A549 (cell line): ENCODE data around the gene SHH. TPM values are rescaled to one million over a fixed set of nuclear protein-coding genes. Genes with fewer than 3 reads are reported as not detected.

Experiments
- ATAC-seq, 2 experiments: fragments of 200-7000 bp in 1 of 2; fragments of >200 bp in 1 of 2; cut with Nextera tagmentation in 1 of 2; cut with Tn5 transposase in 1 of 2; 3 replicates each; pipeline versions ENCODE4 v1.8.0 to v1.9.1; 2018 to 2020; ENCODE audit warnings: mild to moderate bottlenecking in 1 of 2, moderate library complexity in 1 of 2
- CTCF ChIA-PET: fragments of 300-600 bp; sonication (Branson Sonifier 250); formaldehyde crosslinking; extraction: SDS; loops from one replicate; lab custom pipeline; 2021; ENCODE audit warnings: antibody characterized with exemption, inconsistent platforms; lab: Yijun Ruan, JAX
- POLR2A ChIA-PET: fragments of 350-600 bp; formaldehyde crosslinking; extraction: SDS; loops from one replicate; lab custom pipeline; 2021; ENCODE audit warnings: antibody characterized with exemption, inconsistent platforms; lab: Yijun Ruan, JAX
- DNase-seq, 2 experiments: peaks; one replicate each; pipeline versions ENCODE4 v3.0.0 to v3.0.0-alpha.2; 2011 to 2016; ENCODE audit warnings: low read depth in 1 of 2, low spot score in 1 of 2
- FAIRE-seq: peaks from 2 replicates; lab custom pipeline; 2011; peaks lifted over from hg19 to GRCh38; lab: Jason Lieb, UNC
- H3K27ac ChIP-seq, 2 experiments: fragments of >200 bp; sonication (Bioruptor Twin); formaldehyde crosslinking; 3 replicates each; pipeline ENCODE4 v1.5.1; 2016 to 2017
- H3K4me1 ChIP-seq: fragments of >200 bp; sonication (Bioruptor Twin); formaldehyde crosslinking; 3 replicates; pipeline ENCODE4 v1.6.1; 2016
- H3K4me2 ChIP-seq: fragments of >200 bp; sonication (Bioruptor Twin); formaldehyde crosslinking; 3 replicates; pipeline ENCODE4 v1.6.1; 2016
- H3K4me3 ChIP-seq: fragments of >200 bp; sonication (Bioruptor Twin); formaldehyde crosslinking; 3 replicates; pipeline ENCODE4 v1.5.1; 2016
- H3K9me3 ChIP-seq: fragments of >200 bp; sonication (Bioruptor Twin); formaldehyde crosslinking; 3 replicates; pipeline ENCODE4 v1.6.1; 2016
- BHLHE40 ChIP-seq: IDR thresholded peaks from 2 replicates; pipeline ENCODE4 v1.6.1; 2012; ENCODE audit warnings: low read depth, low read length, inconsistent platforms
- CHD2 ChIP-seq: fragments of 150-350 bp; IDR thresholded peaks from 2 replicates; pipeline ENCODE4 v1.6.1; 2014; ENCODE audit warnings: low read length; ENCODE audit not compliant: partially characterized antibody
- CHD4 ChIP-seq: fragments of 200-600 bp; sonication (generic); IDR thresholded peaks from 2 replicates; pipeline ENCODE4 v1.6.1; 2016; ENCODE audit warnings: antibody characterized with exemption, mild to moderate bottlenecking, borderline replicate concordance
- EP300 ChIP-seq, 2 experiments: fragments of >200 bp; sonication (Bioruptor Twin); formaldehyde crosslinking; IDR thresholded peaks; 2 replicates in 1 of 2; 3 replicates in 1 of 2; pipeline ENCODE4 v1.6.1; 2016 to 2017
- ESRRA ChIP-seq: fragments of 150-350 bp; IDR thresholded peaks from 2 replicates; pipeline ENCODE4 v1.6.1; 2014; ENCODE audit warnings: mild to moderate bottlenecking, low read length, borderline replicate concordance
- HDAC2 ChIP-seq: fragments of 200-600 bp; sonication (generic); IDR thresholded peaks from 2 replicates; pipeline ENCODE4 v1.6.1; 2016
- HEYL ChIP-seq: fragments of 250-450 bp; sonication (Bioruptor Pico); IDR thresholded peaks from 2 replicates; pipeline ENCODE4 v1.8.0; 2021; ENCODE audit warnings: mild to moderate bottlenecking, moderate library complexity
- HOXB5 ChIP-seq: fragments of 250-450 bp; sonication (Bioruptor Pico); IDR thresholded peaks from 2 replicates; pipeline ENCODE4 v1.5.0; 2020; ENCODE audit warnings: mild to moderate bottlenecking, moderate library complexity
- JUNB ChIP-seq: fragments of >200 bp; sonication (Bioruptor Twin); formaldehyde crosslinking; IDR thresholded peaks from 2 replicates; pipeline ENCODE4 v1.6.1; 2016
- KDM1A ChIP-seq: fragments of 200-600 bp; sonication (generic); IDR thresholded peaks from 2 replicates; pipeline ENCODE4 v1.6.1; 2016; ENCODE audit warnings: low read depth, mild to moderate bottlenecking
- MAFK ChIP-seq: fragments of 450-650 bp; IDR thresholded peaks from 2 replicates; pipeline ENCODE4 v1.6.1; 2014; ENCODE audit not compliant: partially characterized antibody
- MAZ ChIP-seq: fragments of 150-350 bp; IDR thresholded peaks from 2 replicates; pipeline ENCODE4 v1.6.1; 2014; ENCODE audit warnings: antibody characterized with exemption, low read depth, low read length, borderline replicate concordance
- MYC ChIP-seq: IDR thresholded peaks from 2 replicates; pipeline ENCODE4 v1.6.1; 2012; ENCODE audit warnings: mild to moderate bottlenecking, inconsistent platforms, low read length, improper control_type of control experiment, borderline replicate concordance
- NPAS2 ChIP-seq: fragments of 250-450 bp; sonication (Bioruptor Pico); IDR thresholded peaks from 2 replicates; pipeline ENCODE4 v1.8.0; 2022; ENCODE audit warnings: mild to moderate bottlenecking, moderate library complexity, borderline replicate concordance
- PHF8 ChIP-seq: fragments of 200-600 bp; sonication (generic); IDR thresholded peaks from 2 replicates; pipeline ENCODE4 v1.6.1; 2016; ENCODE audit warnings: low read depth, mild to moderate bottlenecking, antibody characterized with exemption, moderate library complexity, borderline replicate concordance
- RFX5 ChIP-seq: fragments of 450-650 bp; IDR thresholded peaks from 2 replicates; pipeline ENCODE4 v1.7.1; 2014; ENCODE audit warnings: antibody characterized with exemption, mild to moderate bottlenecking, moderate library complexity
- SMC3 ChIP-seq: fragments of >200 bp; sonication (Bioruptor Twin); formaldehyde crosslinking; IDR thresholded peaks from 3 replicates; pipeline ENCODE4 v1.6.1; 2018; ENCODE audit warnings: inconsistent platforms
- TFCP2L1 ChIP-seq: fragments of 250-450 bp; sonication (Bioruptor Pico); IDR thresholded peaks from 2 replicates; pipeline ENCODE4 v1.5.0; 2021; ENCODE audit warnings: mild to moderate bottlenecking
- ZC3H11A ChIP-seq: fragments of 450-650 bp; IDR thresholded peaks from 2 replicates; pipeline ENCODE4 v1.6.1; 2014; ENCODE audit warnings: antibody characterized with exemption, mild to moderate bottlenecking
- ZSCAN20 ChIP-seq: fragments of 250-450 bp; sonication (Bioruptor Pico); IDR thresholded peaks from 2 replicates; pipeline ENCODE4 v1.8.0; 2022; ENCODE audit warnings: mild to moderate bottlenecking, moderate library complexity
- WGBS: methylation state at CpG from one replicate; pipeline ENCODE4 v1.1.6; 2017; ENCODE audit errors: missing lambda C conversion rate; 5-methylcytosine and 5-hydroxymethylcytosine counted together
- polyA plus RNA-seq, 4 experiments: library from polyadenylated mRNA; depleted of rRNA in 3 of 4; stranded (reverse); fragments of >200 nt; fragmentation: RNase III in 1 of 4; extraction: RNeasy Plus Mini Kit Qiagen cat#74134 plus additional on column Dnase treatment in 1 of 4; gene quantifications; 2 replicates in 3 of 4; 3 replicates in 1 of 4; pipeline ENCODE4 v1.2.3, GENCODE V29; 2011 to 2017
- TF ChIP-seq, protein P1 (sequence below): fragments of >200 bp; sonication (Bioruptor Twin); formaldehyde crosslinking; IDR thresholded peaks from 2 replicates; pipeline ENCODE4 v1.6.1; 2016
- TF ChIP-seq, protein P2 (sequence below): IDR thresholded peaks from 2 replicates; pipeline ENCODE4 v1.6.1; 2012; ENCODE audit warnings: low read depth, borderline replicate concordance
- TF ChIP-seq, protein P3 (sequence below): fragments of 250-450 bp; sonication (Bioruptor Pico); IDR thresholded peaks from 2 replicates; pipeline ENCODE4 v1.5.0; 2021; ENCODE audit warnings: mild to moderate bottlenecking, moderate library complexity, borderline replicate concordance
- TF ChIP-seq, protein P4 (sequence below): fragments of >200 bp; sonication (Bioruptor Twin); formaldehyde crosslinking; IDR thresholded peaks from 3 replicates; pipeline ENCODE4 v1.5.1; 2016

SHH gene
- polyA plus RNA-seq, 2 of the 4 experiments (the other 2 are of a cell fraction), result 0.84 to 1.2 TPM

DNA sequence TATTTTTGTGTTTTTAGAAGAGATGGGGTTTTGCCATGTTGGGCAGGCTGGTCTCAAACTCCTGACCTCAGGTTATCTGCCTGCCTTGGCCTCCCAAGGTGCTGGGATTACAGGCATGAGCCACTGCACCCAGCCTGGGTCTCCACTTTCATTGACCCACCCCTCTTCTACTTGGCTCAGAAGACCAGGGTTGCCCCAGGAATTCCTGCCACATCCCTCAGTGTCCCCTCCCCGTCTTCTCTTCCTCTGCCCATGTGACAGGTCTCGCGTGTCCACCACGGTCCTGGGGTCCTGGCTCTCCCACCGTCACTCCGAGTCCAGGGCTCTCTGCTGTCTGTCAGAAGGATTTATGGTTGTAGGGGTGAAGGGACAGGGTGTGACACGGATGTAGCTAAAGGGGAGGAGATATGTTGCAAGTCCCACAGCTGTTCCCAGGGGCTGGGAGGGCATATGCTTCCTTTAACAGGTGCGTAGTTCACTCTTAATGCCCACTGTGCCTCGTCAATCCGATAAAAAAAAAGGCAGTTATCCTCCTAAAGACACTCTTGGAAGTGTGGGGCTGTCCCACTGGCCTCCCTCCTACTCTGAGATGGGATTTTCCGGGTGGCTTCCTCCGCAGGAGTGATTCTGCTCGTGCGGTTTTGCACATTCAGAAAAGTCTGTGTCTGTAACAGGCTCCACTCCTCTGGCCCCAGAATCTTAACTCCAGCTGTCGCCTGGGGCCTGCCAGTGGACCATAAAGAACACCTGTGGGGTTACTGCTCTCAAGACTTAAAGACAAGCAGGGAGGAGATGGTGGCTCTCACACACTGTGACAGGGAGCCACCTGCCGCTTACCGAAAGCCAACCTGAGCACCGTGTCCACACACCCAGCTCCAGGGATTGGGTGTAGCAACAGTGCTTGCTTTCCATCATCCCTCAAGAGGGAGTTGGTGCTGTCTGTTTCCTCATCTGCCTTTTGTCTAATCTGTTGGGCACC, 36.7 kb upstream of the SHH start:
- peak overlapping the region in 1 of 2 experiments; percentile 54; a peak in 3 of 6 replicates for H3K27ac ChIP-seq
- no peak overlapping the region for H3K4me3 ChIP-seq
- TF ChIP-seq BHLHE40 (no peak), ZSCAN20 (no peak), ESRRA (no peak), HDAC2 (no peak), MAZ (no peak), MAFK (no peak), TFCP2L1 (CRISPR knock-in tag) (no peak)
- TF ChIP-seq, protein P1, sequence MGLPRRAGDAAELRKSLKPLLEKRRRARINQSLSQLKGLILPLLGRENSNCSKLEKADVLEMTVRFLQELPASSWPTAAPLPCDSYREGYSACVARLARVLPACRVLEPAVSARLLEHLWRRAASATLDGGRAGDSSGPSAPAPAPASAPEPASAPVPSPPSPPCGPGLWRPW, result no peak
- H3K4me1 ChIP-seq, result peaks cover 16% of the 10 kb centered on the region
- WGBS, result 79% methylated on average over 18 of the region's 18 CpGs
- ATAC-seq (no peak), FAIRE-seq (no peak), DNase-seq (no peak)
- ChIA-PET POLR2A (no interaction called here), CTCF (interaction anchor here (1.4 kb wide), 1 partner anchor 33 kb away, joined by 3 read pairs; no protein-coding TSS in a partner anchor)
- H3K9me3 ChIP-seq, result 0 out of 3 replicates have a peak, but pooled peaks cover under 1% of the 10 kb centered on the region
- H3K4me2 ChIP-seq, result no peak overlapping the region

DNA sequence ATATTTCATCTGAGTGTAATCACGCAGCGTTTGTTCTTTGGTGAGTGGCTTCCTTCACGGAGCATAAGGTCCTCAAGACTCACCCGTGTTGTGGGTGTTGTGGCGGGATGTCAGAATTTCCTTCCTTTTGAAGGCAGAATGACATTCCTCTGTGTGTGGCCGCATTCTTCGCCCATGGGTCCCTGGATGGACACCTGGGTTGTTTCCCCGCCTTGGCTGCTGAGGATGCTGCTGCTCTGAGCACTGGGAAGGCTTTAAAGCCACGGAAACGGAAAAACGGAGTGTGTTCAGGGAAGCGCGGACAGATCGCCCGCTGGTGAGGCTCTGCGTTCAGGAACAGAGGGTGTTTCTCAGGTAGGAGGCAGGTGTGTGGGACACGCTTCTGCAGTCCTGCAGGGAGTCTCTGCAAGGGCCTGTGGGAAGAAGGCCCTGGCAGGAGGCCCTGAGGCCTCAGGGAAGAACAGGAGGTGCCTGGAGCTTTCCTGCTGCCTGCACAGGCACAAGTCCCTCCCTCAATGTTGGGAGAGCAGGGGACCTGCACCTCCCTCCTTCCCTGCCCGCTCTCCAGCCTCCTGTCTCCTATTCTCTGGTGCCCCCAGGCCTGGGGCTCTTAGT, 35.7 kb upstream of the SHH start:
- POLR2A ChIA-PET, result no interaction called here
- TF ChIP-seq JUNB (no peak), PHF8 (no peak)
- TF ChIP-seq, protein P2, sequence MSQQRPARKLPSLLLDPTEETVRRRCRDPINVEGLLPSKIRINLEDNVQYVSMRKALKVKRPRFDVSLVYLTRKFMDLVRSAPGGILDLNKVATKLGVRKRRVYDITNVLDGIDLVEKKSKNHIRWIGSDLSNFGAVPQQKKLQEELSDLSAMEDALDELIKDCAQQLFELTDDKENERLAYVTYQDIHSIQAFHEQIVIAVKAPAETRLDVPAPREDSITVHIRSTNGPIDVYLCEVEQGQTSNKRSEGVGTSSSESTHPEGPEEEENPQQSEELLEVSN, result no peak

DNA sequence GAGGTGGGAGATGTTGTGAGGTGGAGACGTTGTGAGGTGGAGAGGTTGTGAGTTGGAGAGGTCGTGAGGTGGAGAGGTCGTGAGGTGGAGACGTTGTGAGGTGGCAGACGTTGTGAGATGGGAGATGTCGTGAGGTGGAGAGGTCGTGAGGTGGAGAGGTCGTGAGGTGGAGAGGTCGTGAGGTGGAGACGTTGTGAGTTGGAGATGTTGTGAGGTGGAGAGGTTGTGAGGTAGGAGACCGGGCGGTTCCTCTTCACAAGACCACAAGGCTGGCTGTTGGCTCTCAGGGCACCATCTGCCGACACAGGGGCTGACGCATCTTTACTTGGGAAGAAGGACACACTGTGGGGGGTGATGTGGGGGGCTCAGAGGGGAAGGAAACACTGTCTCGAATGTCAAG, 34.7 kb upstream of the SHH start:
- ATAC-seq (no peak), FAIRE-seq (no peak), DNase-seq (no peak)
- ChIA-PET POLR2A (no interaction called here), CTCF (interaction anchor here (1.4 kb wide), 1 partner anchor 14 kb away, joined by 3 read pairs; no protein-coding TSS in a partner anchor)
- WGBS, result 77% methylated on average over 15 of the region's 15 CpGs
- H3K4me2 ChIP-seq, result no peak overlapping the region
- TF ChIP-seq TFCP2L1 (CRISPR knock-in tag) (no peak), MYC (no peak), NPAS2 (CRISPR knock-in tag) (no peak), HEYL (no peak), EP300 (IDR thresholded peaks at IDR 0.05) (no peak), HOXB5 (CRISPR knock-in tag) (no peak), HDAC2 (no peak), KDM1A (no peak), RFX5 (no peak), ZC3H11A (no peak), CHD4 (no peak), CHD2 (no peak), SMC3 (no peak)
- TF ChIP-seq, protein P3, sequence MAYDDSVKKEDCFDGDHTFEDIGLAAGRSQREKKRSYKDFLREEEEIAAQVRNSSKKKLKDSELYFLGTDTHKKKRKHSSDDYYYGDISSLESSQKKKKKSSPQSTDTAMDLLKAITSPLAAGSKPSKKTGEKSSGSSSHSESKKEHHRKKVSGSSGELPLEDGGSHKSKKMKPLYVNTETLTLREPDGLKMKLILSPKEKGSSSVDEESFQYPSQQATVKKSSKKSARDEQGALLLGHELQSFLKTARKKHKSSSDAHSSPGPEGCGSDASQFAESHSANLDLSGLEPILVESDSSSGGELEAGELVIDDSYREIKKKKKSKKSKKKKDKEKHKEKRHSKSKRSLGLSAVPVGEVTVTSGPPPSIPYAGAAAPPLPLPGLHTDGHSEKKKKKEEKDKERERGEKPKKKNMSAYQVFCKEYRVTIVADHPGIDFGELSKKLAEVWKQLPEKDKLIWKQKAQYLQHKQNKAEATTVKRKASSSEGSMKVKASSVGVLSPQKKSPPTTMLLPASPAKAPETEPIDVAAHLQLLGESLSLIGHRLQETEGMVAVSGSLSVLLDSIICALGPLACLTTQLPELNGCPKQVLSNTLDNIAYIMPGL (CRISPR knock-in tag), result no peak
- TF ChIP-seq, protein P4, sequence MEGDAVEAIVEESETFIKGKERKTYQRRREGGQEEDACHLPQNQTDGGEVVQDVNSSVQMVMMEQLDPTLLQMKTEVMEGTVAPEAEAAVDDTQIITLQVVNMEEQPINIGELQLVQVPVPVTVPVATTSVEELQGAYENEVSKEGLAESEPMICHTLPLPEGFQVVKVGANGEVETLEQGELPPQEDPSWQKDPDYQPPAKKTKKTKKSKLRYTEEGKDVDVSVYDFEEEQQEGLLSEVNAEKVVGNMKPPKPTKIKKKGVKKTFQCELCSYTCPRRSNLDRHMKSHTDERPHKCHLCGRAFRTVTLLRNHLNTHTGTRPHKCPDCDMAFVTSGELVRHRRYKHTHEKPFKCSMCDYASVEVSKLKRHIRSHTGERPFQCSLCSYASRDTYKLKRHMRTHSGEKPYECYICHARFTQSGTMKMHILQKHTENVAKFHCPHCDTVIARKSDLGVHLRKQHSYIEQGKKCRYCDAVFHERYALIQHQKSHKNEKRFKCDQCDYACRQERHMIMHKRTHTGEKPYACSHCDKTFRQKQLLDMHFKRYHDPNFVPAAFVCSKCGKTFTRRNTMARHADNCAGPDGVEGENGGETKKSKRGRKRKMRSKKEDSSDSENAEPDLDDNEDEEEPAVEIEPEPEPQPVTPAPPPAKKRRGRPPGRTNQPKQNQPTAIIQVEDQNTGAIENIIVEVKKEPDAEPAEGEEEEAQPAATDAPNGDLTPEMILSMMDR, result no peak
- TF ChIP-seq, all 56 proteins: peak for 0
- Histone ChIP-seq H3K27ac (peak overlapping the region in 1 of 2 experiments; percentile 22; a peak in 1 of 6 replicates), H3K9me3 (no peaks in the 10 kb centered on the region), H3K4me3 (no peak overlapping the region), H3K4me1 (peaks cover 25% of the 10 kb centered on the region)

More for the DNA sequence above, 35.7 kb upstream of the SHH start:
- Histone ChIP-seq H3K9me3 (no peaks in the 10 kb centered on the region), H3K4me2 (no peak overlapping the region), H3K4me3 (no peak overlapping the region), H3K27ac (peak overlapping the region; percentile 22 to 48; a peak in 3 of 6 replicates), H3K4me1 (peaks cover 25% of the 10 kb centered on the region)
- DNase-seq (no peak), ATAC-seq (no peak), FAIRE-seq (no peak)
- CTCF ChIA-PET, result no interaction called here
- WGBS, result 80% methylated on average over 16 of the region's 18 CpGs
